AG04450 (cell line): ENCODE results near the gene CASP6. TPM values are rescaled to one million over a fixed set of nuclear protein-coding genes. Genes with fewer than 3 reads are reported as not detected.
A peak's percentile ranks its signal among the peaks of the same experiment; 100 is the strongest.

Experiments used
- CTCF ChIA-PET: fragments of 300-600, 350-600 bp; formaldehyde crosslinking; extraction: SDS; loops from one replicate; lab custom pipeline; 2022; ENCODE audit warnings: antibody characterized with exemption, inconsistent platforms; lab: Charles Lee
- POLR2A ChIA-PET: fragments of 350-600 bp; formaldehyde crosslinking; extraction: SDS; loops from one replicate; lab custom pipeline; 2021; ENCODE audit warnings: antibody characterized with exemption, inconsistent platforms; lab: Yijun Ruan, JAX
- DNase-seq: peaks from one replicate; pipeline ENCODE4 v3.0.0-alpha.2; 2011; ENCODE audit warnings: low read depth, low spot score
- H3K27ac ChIP-seq: one replicate; pipeline ENCODE4 v1.5.1; 2012; ENCODE audit warnings: low read depth, low read length, control low read depth
- H3K27me3 ChIP-seq: one replicate; pipeline ENCODE4 v1.6.0; 2012; ENCODE audit warnings: low read length; ENCODE audit not compliant: control insufficient read depth, insufficient read depth
- H3K4me3 ChIP-seq: 2 replicates; pipeline ENCODE4 v1.5.1; 2011; ENCODE audit warnings: mild to moderate bottlenecking, low read depth, low read length, control low read depth
- H3K9me3 ChIP-seq: 2 replicates; pipeline ENCODE4 v1.5.1; 2012; ENCODE audit warnings: low read length; ENCODE audit not compliant: control insufficient read depth, insufficient read depth
- CTCF ChIP-seq: IDR thresholded peaks from 2 replicates; pipeline ENCODE4 v1.5.1; 2011; ENCODE audit warnings: low read depth, low read length, control low read depth, inconsistent platforms
- polyA plus RNA-seq: library from polyadenylated mRNA; depleted of rRNA; stranded (reverse); fragments of >200 nt; gene quantifications from 2 replicates; pipeline ENCODE4 v1.2.3, GENCODE V29; 2011

The CASP6 gene
- polyA plus RNA-seq, 1 experiment = 44.8 TPM

GRCh38 chr4:109708990-109709389 is 5.7 kb upstream of the CASP6 start:
- no peaks in the 10 kb centered on the region for H3K27me3 ChIP-seq
- H3K27ac ChIP-seq = no peak overlapping the region
- no peak overlapping the region for H3K4me3 ChIP-seq
- no peak for DNase-seq
- no peaks in the 10 kb centered on the region for H3K9me3 ChIP-seq
- ChIA-PET CTCF (no interaction called here), POLR2A (no interaction called here)
- TF ChIP-seq CTCF = no peak

- no peak overlapping the region for H3K27ac ChIP-seq
- no peaks in the 10 kb centered on the region for H3K9me3 ChIP-seq
- H3K4me3 ChIP-seq = no peak overlapping the region
- ChIA-PET POLR2A (no interaction called here), CTCF (no interaction called here)
- H3K27me3 ChIP-seq = no peaks in the 10 kb centered on the region
- no peak for DNase-seq
- TF ChIP-seq CTCF = no peak
These were observed 5.2 kb upstream of the CASP6 start for GRCh38 chr4:109708435-109708834.

GRCh38 chr4:109703664-109704361 is 568 bp upstream of the CASP6 start:
- Histone ChIP-seq H3K27ac (no peak overlapping the region), H3K4me3 (peak overlapping the region; percentile 86), H3K27me3 (no peaks in the 10 kb centered on the region), H3K9me3 (no peaks in the 10 kb centered on the region; the same call in 1 of the 2 replicates)
- no peak for TF ChIP-seq CTCF
- no peak for DNase-seq
- POLR2A ChIA-PET = no interaction called here
- CTCF ChIA-PET = interaction anchor here (1.0 to 4.9 kb wide), 4 partner anchors 13 to 279 kb away, joined by 3 to 28 read pairs (median 5); partner anchors contain the start of gene PLA2G12A

- CTCF ChIA-PET = interaction anchor here (0.7 to 4.9 kb wide), 6 partner anchors 15 to 787 kb away, joined by 3 to 28 read pairs (median 3); no protein-coding TSS in a partner anchor
- no peak for DNase-seq
- POLR2A ChIA-PET = interaction anchor here (0.7 kb wide), 1 partner anchor 56 kb away, joined by 4 read pairs; no protein-coding TSS in a partner anchor
- Histone ChIP-seq H3K27ac (peak overlapping the region; percentile 71), H3K9me3 (no peaks in the 10 kb centered on the region; the same call in 1 of the 2 replicates), H3K4me3 (peak overlapping the region; percentile 86), H3K27me3 (no peaks in the 10 kb centered on the region)
- no peak for TF ChIP-seq CTCF
These were observed 1.5 kb downstream of the CASP6 start for GRCh38 chr4:109701566-109702410.
